Measurements from ENCODE around the gene PML.

GRCh38 chr15:74039656-74040010, 45.1 kb downstream of the PML start:
- TF ChIP-seq, protein P1, sequence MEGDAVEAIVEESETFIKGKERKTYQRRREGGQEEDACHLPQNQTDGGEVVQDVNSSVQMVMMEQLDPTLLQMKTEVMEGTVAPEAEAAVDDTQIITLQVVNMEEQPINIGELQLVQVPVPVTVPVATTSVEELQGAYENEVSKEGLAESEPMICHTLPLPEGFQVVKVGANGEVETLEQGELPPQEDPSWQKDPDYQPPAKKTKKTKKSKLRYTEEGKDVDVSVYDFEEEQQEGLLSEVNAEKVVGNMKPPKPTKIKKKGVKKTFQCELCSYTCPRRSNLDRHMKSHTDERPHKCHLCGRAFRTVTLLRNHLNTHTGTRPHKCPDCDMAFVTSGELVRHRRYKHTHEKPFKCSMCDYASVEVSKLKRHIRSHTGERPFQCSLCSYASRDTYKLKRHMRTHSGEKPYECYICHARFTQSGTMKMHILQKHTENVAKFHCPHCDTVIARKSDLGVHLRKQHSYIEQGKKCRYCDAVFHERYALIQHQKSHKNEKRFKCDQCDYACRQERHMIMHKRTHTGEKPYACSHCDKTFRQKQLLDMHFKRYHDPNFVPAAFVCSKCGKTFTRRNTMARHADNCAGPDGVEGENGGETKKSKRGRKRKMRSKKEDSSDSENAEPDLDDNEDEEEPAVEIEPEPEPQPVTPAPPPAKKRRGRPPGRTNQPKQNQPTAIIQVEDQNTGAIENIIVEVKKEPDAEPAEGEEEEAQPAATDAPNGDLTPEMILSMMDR (conservative IDR thresholded peaks at IDR 0.05): no peak
- no peak for TF ChIP-seq EZH2 (IDR thresholded peaks at IDR 0.05; ENCODE audit: low read depth)

Data from PC-9 (cell line).